ENCODE data around the gene URGCP.

Gene URGCP

GRCh38 chr7:43855176-43855575 lies 51.2 kb downstream of the URGCP start:
- no peak for DNase-seq (ENCODE audit: low read depth)
- no peak for TF ChIP-seq CTCF (IDR thresholded peaks at IDR 0.05; ENCODE audit: low read depth, low read length, missing control alignments)

GRCh38 chr7:43851805-43852204 lies 54.6 kb downstream of the URGCP start:
- no peak overlapping the region for H3K4me3 ChIP-seq (ENCODE audit: low read depth, low read length)
- no peak for TF ChIP-seq CTCF (IDR thresholded peaks at IDR 0.05; ENCODE audit: low read depth, low read length, missing control alignments)

More at GRCh38 chr7:43855176-43855575, 51.2 kb downstream of the URGCP start:
- no peak overlapping the region for H3K4me3 ChIP-seq (ENCODE audit: low read depth, low read length)

GRCh38 chr7:43850348-43851116 lies 55.9 kb downstream of the URGCP start:
- no peak for DNase-seq (ENCODE audit: low read depth)
- no peak for TF ChIP-seq CTCF (IDR thresholded peaks at IDR 0.05; ENCODE audit: low read depth, low read length, missing control alignments)
- H3K4me3 ChIP-seq (ENCODE audit: low read depth, low read length), result no peak overlapping the region

More at GRCh38 chr7:43851805-43852204, 54.6 kb downstream of the URGCP start:
- no peak for DNase-seq (ENCODE audit: low read depth)

GRCh38 chr7:43849047-43849446 lies 57.3 kb downstream of the URGCP start:
- no peak overlapping the region for H3K4me3 ChIP-seq (ENCODE audit: low read depth, low read length)
- DNase-seq (ENCODE audit: low read depth), result no peak

GRCh38 chr7:43847496-43847895 lies 58.9 kb downstream of the URGCP start:
- DNase-seq (ENCODE audit: low read depth), result no peak
- H3K4me3 ChIP-seq (ENCODE audit: low read depth, low read length), result no peak overlapping the region
- TF ChIP-seq CTCF (IDR thresholded peaks at IDR 0.05; ENCODE audit: low read depth, low read length, missing control alignments), result no peak

More at GRCh38 chr7:43849047-43849446, 57.3 kb downstream of the URGCP start:
- TF ChIP-seq CTCF (IDR thresholded peaks at IDR 0.05; ENCODE audit: low read depth, low read length, missing control alignments), result no peak

- H3K4me3 ChIP-seq (ENCODE audit: low read depth, low read length), result no peak overlapping the region
- no peak for DNase-seq (ENCODE audit: low read depth)
- TF ChIP-seq CTCF (IDR thresholded peaks at IDR 0.05; ENCODE audit: low read depth, low read length, missing control alignments), result no peak
Measured at GRCh38 chr7:43844662-43845061, 61.7 kb downstream of the URGCP start.

GRCh38 chr7:43844257-43844656 lies 62.1 kb downstream of the URGCP start:
- TF ChIP-seq CTCF (IDR thresholded peaks at IDR 0.05; ENCODE audit: low read depth, low read length, missing control alignments), result no peak
- no peak overlapping the region for H3K4me3 ChIP-seq (ENCODE audit: low read depth, low read length)
- DNase-seq (ENCODE audit: low read depth), result no peak
